SJCRH30 (cell line): ENCODE data around the gene NACAD. TPM values are rescaled to one million over a fixed set of nuclear protein-coding genes. Genes with fewer than 3 reads are reported as not detected.

Source experiments
- DNase-seq, 2 experiments: peaks; one replicate each; pipeline ENCODE4 v3.0.0-alpha.2; 2015 to 2020
- H3K27ac ChIP-seq: fragments of 250-450 bp; sonication (Bioruptor Pico); 2 replicates; pipeline ENCODE4 v1.5.1; 2020; ENCODE audit warnings: mild to moderate bottlenecking, moderate library complexity
- H3K27me3 ChIP-seq: fragments of 250-450 bp; sonication (Bioruptor Pico); 2 replicates; pipeline ENCODE4 v1.5.1; 2020; ENCODE audit warnings: mild to moderate bottlenecking, moderate library complexity
- H3K36me3 ChIP-seq: fragments of 250-450 bp; sonication (Bioruptor Pico); 2 replicates; pipeline ENCODE4 v1.5.1; 2020; ENCODE audit warnings: mild to moderate bottlenecking, moderate library complexity
- H3K4me1 ChIP-seq: fragments of 250-450 bp; sonication (Bioruptor Pico); 2 replicates; pipeline ENCODE4 v1.5.1; 2020; ENCODE audit warnings: mild to moderate bottlenecking, moderate library complexity
- H3K4me3 ChIP-seq: fragments of 250-450 bp; sonication (Bioruptor Pico); 2 replicates; pipeline ENCODE4 v1.5.1; 2020; ENCODE audit warnings: mild to moderate bottlenecking, moderate library complexity
- H3K9me3 ChIP-seq: fragments of 250-450 bp; sonication (Bioruptor Pico); replicated peaks from 2 replicates; pipeline ENCODE4 v1.5.1; 2020; ENCODE audit warnings: mild to moderate bottlenecking, moderate library complexity
- total RNA-seq: library from RNA; depleted of rRNA; stranded (reverse); fragments of >200 nt; shearing (Covaris generic); gene quantifications from 2 replicates; pipeline ENCODE4 v1.2.3, GENCODE V29; 2014

NACAD gene
- total RNA-seq, 1 experiment from 2014 or later: 4.8 TPM

DNA sequence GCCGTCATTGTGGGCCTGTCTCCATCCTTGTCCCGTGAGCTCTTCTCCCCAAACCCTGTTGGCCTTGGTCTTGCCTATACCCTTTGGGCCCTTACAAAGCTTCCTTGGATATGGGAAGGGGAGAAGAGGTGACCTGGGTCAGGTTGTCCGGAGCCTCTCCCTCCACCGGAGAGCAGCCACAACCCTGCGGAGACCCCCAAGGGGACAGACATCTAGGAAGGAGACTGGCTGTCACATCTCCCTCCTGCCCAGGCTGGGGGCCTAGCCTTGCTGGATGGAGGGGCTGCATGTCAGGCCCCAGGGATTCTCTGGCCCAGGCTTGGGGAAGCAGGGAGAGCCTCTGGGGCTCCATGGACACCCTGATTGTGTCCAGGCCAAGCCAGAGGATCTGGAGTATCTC lies 11.8 kb downstream of the NACAD start:
- Histone ChIP-seq H3K36me3 (peaks cover 18% of the 10 kb centered on the region), H3K9me3 (no peaks in the 10 kb centered on the region), H3K27ac (no peak overlapping the region), H3K4me1 (peaks cover 6% of the 10 kb centered on the region), H3K4me3 (no peak overlapping the region), H3K27me3 (no peaks in the 10 kb centered on the region)
- no peak for DNase-seq

DNA sequence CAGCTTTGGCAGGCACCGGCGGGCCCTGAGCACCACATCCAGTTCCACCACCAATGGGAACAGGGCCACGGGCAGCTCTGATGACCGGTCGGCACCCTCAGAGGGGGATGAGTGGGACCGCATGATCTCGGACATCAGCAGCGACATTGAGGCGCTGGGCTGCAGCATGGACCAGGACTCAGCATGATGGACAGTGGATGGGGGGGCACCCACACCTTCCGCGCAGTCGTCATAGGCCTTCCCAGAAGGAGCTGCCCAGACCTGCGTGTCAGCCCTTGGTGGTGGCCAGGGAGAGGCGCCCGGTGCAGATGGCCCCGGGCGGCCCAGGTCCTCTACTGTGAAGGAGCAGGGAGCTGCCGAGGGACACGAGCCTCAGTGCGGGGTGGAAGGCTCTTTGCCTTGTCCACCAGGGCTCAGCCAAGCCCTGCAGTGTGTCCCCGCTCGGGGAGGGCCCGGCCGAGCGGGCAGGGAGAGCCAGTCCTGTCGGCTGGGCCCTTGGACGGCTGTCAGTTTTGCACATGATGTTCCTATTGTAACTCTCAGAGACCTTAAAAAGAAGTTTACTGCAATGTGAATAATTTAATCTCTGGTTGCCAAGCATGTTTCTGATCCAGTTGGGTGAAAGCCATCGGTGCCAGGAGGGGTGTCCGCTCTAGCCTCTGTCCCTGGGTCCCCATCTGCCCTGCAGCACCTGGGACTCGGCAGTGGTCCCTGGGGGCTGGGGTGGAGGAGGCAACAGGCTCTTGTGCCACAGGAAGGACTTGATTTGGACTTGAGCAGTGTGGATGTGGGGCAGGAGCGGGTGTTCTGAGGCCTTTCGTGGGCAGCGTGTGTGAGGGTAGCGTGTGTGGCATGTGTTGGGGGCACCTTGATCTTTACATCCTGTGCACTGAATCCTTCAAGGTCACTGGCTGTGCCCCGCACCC lies 12.6 kb downstream of the NACAD start:
- peaks cover 18% of the 10 kb centered on the region for H3K36me3 ChIP-seq

DNA sequence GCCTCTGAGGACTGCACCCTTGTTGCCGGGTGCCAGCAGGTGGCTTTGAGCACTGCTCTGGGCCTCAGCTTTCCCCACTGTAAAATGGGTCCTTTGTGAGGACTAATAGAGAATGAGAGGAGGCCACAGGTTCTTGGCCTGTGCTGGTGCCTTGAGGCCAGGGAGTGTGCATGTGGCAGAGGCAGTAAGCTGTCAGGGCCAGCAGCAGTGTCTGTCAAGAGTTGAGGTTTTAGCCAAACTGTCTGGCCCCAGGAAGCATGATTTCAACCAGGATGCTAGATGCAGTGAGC lies 13.5 kb downstream of the NACAD start:
- H3K36me3 ChIP-seq: peaks cover 18% of the 10 kb centered on the region
- H3K4me3 ChIP-seq: no peak overlapping the region
- DNase-seq: no peak
- H3K27me3 ChIP-seq: no peaks in the 10 kb centered on the region
- H3K9me3 ChIP-seq: no peaks in the 10 kb centered on the region
- no peak overlapping the region for H3K27ac ChIP-seq
- peaks cover 6% of the 10 kb centered on the region for H3K4me1 ChIP-seq

More for the DNA sequence above, 12.6 kb downstream of the NACAD start:
- no peak overlapping the region for H3K4me3 ChIP-seq
- no peaks in the 10 kb centered on the region for H3K27me3 ChIP-seq
- H3K4me1 ChIP-seq: peaks cover 6% of the 10 kb centered on the region
- no peaks in the 10 kb centered on the region for H3K9me3 ChIP-seq
- no peak overlapping the region for H3K27ac ChIP-seq
- DNase-seq: no peak

DNA sequence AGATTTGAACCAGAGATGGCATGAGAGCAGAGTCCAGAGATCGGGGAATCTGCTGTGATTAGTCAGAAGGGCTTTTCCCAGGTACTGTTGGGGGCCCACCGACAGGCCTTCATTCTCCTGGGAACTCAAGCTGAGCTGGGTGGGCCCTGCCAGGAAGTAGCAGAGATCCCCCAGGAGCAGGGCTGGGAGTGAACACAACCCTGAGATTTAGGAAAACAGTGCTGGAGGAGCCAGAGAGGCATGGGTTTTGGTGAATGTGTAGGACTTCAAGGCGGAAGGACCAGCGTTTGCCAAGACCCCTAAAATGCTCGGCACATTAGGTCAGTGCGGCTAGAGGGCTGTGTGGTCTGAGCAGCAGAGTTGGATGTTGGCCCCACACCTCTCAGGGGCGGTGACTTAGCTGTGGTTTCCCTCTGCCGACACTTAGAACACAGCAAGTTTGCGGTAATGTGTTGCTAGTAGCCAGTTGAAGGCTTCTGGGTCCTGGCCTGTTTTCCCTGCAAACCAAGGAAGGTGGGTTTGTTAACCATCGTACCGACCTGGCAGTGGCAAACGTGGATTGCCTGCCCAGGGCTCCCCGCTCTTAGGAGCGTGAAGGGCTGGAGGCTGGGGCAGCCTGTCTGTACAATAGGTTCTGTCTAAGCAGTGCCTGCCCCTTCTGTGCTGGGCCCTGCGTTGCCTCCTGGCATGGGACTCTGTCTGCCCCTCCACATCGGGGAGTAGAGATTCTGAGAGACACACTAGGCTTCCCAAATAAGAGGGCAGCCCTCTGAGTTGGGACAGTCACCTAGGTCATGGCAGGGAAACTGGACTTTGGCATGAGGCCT lies 14.0 kb downstream of the NACAD start:
- no peak for DNase-seq
- H3K27ac ChIP-seq: no peak overlapping the region
- peaks cover 20% of the 10 kb centered on the region for H3K36me3 ChIP-seq
- H3K4me3 ChIP-seq: no peak overlapping the region
- H3K9me3 ChIP-seq: no peaks in the 10 kb centered on the region
- peaks cover 6% of the 10 kb centered on the region for H3K4me1 ChIP-seq
- H3K27me3 ChIP-seq: no peaks in the 10 kb centered on the region

DNA sequence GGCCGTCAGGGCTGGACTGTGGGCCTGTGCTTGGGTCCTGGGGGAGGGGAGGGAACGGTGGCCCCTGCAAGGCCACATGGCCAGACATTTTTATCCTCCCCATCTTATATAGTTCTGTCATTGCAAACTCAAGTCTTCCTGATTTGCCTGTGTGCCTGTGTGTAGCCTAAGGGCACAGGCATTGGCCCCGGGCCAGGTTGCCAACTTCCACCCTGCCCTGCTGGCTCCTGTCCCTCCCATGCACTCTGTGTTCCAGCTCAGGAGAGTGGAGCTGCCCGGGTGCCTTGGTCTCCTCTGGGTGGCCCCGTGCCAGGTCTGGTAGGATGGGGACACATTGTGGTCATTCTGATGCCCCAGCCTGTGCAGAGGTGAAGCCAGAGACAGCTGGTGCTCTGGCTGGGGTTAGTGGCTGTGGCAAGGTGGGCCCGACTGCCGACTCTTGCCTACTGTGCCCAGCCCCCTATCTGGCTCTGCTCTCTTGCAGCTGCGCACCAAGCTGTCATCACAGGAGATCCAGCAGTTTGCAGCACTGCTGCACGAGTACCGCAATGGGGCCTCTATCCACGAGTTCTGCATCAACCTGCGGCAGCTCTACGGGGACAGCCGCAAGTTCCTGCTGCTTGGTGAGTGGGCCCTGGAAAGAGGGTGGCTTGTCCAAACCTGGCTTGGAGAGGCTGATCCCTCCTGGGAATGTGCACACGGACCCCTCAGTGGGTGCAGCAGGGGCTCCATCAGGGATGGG lies 14.8 kb downstream of the NACAD start:
- Histone ChIP-seq H3K9me3 (no peaks in the 10 kb centered on the region), H3K36me3 (peaks cover 26% of the 10 kb centered on the region), H3K27me3 (no peaks in the 10 kb centered on the region), H3K27ac (no peak overlapping the region), H3K4me3 (no peak overlapping the region), H3K4me1 (peaks cover 6% of the 10 kb centered on the region)
- DNase-seq: peak; percentile 31 to 32

DNA sequence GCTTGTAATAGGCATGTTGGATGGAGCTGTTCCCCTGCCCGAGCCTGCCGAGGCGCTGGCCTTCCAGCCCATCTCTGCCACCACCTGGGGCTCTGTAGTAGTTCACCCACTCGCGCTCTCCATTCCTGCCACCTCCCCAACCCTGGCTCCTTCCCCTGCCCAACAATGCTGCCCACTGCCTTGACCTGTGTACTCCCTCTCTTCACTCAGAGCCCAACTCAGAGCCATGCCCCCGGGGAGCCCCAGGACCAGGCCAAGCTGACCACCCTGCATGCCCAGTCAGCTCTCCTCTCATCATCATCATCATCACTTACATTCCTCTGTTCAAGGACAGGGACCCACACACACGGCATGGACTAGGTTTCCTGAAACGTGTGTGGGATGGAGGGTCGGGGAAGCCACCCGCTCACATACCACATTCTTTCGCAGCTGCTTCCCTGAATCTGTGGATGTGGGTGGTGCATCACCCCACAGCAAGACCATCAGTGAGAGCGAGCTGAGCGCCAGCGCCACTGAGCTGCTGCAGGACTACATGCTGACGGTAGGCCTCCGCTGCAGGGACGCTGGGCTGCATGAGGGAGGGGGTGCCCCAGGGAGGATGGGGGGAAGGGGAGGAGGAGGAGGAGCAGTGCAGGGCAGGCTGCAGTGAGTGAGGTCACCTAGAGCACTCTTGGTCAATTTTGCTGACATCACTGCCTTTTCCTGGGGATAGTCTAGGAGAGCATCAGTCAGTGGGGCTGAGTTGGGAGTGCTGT lies 15.6 kb downstream of the NACAD start:
- no peaks in the 10 kb centered on the region for H3K27me3 ChIP-seq
- H3K4me1 ChIP-seq: peaks cover 6% of the 10 kb centered on the region
- no peaks in the 10 kb centered on the region for H3K9me3 ChIP-seq
- no peak overlapping the region for H3K27ac ChIP-seq
- H3K36me3 ChIP-seq: peaks cover 26% of the 10 kb centered on the region
- no peak overlapping the region for H3K4me3 ChIP-seq
- DNase-seq: no peak

DNA sequence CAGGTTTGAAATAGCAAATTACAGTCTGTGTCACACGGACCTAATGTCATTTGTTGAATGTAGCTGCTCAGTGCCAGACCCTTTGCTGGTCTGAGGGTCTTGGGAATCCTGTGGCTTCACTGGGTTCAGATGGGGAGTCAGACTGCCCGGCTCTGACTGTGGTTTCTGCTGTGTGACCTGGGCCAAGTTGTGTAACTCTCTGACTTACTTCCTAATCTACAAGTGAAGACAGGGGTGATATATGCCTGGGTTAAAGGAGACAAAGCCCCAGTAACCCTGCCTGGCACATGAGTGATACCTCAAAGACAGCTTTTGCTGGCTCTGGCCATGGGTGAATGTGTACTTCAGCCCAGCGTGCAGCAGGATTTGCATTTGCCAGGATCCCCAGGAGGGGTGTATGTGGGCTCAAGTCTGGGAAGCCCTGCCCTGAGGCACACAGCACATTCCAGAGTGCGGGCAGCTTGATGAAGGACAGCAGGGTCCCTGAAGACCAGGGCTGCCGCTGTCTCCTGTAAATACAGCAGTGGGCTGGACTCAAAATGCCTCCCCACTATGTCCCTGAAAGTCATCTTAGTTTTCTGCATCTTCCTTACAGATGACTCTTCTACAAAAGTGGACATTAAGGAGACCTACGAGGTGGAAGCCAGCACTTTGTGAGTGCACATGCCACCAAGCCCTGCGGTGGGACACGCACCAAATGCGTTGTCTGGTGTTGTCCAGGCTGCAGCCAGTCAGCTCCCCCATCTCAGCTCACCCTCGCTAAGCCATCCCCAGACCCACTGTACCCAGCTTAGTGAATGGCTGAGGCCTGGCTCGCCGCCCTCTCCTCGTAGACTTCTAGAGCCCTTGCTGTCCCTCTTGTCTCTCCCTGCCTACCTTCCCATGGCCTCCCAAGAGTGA lies 16.4 kb downstream of the NACAD start:
- no peak for DNase-seq
- Histone ChIP-seq H3K4me1 (peaks cover 6% of the 10 kb centered on the region), H3K36me3 (peaks cover 21% of the 10 kb centered on the region), H3K9me3 (no peaks in the 10 kb centered on the region), H3K27me3 (no peaks in the 10 kb centered on the region), H3K27ac (no peak overlapping the region), H3K4me3 (no peak overlapping the region)

DNA sequence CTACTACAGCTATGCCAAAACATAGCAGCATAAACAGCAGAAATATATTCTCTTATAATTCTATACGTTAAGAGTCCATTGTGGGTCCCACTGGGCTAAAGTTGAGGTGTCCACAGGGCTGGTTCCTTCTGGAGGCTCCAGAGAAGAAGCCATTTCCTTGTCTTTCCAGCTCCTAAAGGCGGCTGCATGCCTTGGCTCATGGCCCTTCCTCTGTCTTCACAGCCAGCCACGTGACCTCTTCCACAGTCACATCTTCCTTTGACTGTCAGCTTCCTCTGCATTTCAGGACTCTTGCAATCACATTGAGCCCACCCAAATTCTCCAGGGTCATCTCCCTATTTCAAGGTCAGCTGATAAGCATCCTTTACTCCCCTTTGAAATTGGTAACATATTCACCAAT lies 17.2 kb downstream of the NACAD start:
- Histone ChIP-seq H3K4me3 (no peak overlapping the region), H3K4me1 (peaks cover 6% of the 10 kb centered on the region), H3K9me3 (no peaks in the 10 kb centered on the region), H3K36me3 (peaks cover 16% of the 10 kb centered on the region), H3K27ac (no peak overlapping the region), H3K27me3 (no peaks in the 10 kb centered on the region)
- DNase-seq: no peak

DNA sequence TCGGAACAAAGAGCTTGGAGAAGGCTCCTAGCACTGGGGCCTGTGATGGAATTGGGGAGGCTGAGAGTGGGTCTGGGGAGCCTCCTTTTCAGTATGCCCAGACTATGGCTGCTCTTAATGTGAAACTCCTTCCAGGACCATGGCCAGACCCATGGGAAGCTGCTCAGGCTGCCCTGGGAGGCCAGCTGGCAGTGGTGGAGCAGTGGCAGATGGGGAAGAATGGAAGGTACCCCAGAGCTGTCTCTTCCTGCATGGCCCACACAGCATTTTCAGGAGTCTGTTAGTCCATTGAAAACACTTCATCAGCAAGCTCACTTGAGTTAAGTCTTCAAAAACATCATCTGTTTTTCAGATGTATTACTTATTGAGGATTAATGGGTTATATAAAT lies 18.5 kb downstream of the NACAD start:
- H3K27ac ChIP-seq: no peak overlapping the region
- peaks cover 6% of the 10 kb centered on the region for H3K4me1 ChIP-seq
- H3K27me3 ChIP-seq: no peaks in the 10 kb centered on the region
- DNase-seq: no peak
- H3K36me3 ChIP-seq: peaks cover 13% of the 10 kb centered on the region
- no peak overlapping the region for H3K4me3 ChIP-seq
- H3K9me3 ChIP-seq: no peaks in the 10 kb centered on the region

DNA sequence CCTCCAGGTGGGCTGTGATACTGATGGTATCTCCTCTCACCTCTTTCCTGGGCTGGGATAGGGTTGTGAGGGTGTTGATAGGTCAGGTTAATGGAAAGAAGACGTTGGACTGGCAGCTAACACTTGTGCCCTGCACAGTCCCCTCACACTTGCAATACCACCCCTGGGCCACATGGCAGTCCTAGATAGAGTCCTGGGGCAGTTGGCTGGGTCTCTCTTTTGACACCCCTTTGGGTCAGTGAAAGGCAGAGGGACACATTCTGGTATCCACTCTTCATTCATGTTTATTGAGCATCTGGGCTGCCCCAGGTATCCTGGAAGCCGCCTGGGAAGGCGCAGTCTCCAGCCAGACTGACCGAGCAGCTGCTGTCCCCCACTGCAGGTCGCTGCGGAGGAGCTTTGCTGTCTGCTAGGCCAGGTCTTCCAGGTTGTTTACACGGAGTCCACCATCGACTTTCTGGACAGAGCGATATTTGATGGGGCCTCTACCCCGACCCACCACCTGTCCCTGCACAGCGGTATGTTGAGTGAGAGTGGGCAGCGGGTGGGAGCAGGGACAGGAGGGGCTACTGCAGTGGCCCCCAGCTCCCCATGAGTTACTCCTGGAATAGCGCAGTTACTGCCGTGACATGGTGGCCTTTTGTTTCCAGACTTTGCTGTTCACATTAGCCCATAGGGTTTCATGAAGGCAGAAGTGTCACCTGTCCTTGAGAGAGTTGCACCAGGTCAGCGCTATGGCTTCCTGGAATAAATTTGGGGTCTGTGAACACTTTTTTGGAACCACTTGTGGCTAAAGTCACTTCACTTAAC lies 19.1 kb downstream of the NACAD start:
- Histone ChIP-seq H3K27ac (no peak overlapping the region), H3K27me3 (no peaks in the 10 kb centered on the region), H3K4me1 (peaks cover 6% of the 10 kb centered on the region), H3K4me3 (no peak overlapping the region), H3K36me3 (peaks cover 14% of the 10 kb centered on the region), H3K9me3 (no peaks in the 10 kb centered on the region)
- DNase-seq: no peak

DNA sequence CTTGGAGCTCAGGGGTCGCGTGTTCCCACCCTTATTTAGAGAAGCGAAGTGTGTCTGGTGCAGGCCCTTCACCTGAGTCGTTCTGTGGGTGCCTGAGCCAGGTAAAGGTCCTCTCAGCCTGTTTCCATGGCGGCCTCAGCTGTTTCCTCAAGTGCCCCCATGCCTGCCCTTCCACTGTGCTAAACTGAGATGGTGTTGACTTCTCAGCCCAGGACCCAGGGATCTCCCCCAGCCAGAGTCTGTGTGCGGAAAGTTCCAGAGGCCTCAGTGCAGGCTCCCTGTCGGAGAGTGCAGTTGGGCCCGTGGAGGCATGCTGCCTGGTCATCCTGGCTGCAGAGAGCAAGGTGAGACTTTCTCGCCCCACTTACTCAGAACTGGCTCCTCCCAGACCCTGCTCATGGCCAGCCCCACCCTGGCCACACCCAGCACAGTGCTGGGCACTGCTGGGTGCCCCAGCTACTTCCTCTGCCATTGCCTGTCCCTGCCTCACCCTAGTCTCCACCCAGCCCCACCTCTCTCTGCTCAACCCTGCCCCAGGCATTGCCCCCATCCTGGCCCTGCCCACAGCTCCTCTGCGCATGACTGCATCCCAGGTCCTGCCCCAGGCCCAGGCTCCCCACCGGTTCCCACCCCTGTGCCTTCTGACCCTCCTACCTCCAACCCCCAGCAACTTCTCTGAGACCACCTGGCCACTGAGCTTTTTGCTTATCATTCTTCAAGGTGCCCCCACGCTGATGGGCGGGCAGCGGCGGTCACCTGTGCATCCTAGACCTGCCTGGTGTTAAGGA lies 20.3 kb downstream of the NACAD start:
- peaks cover 23% of the 10 kb centered on the region for H3K36me3 ChIP-seq
- DNase-seq: no peak
- H3K4me3 ChIP-seq: no peak overlapping the region
- no peak overlapping the region for H3K27ac ChIP-seq
- no peaks in the 10 kb centered on the region for H3K9me3 ChIP-seq
- no peaks in the 10 kb centered on the region for H3K27me3 ChIP-seq
- H3K4me1 ChIP-seq: peaks cover 2% of the 10 kb centered on the region

DNA sequence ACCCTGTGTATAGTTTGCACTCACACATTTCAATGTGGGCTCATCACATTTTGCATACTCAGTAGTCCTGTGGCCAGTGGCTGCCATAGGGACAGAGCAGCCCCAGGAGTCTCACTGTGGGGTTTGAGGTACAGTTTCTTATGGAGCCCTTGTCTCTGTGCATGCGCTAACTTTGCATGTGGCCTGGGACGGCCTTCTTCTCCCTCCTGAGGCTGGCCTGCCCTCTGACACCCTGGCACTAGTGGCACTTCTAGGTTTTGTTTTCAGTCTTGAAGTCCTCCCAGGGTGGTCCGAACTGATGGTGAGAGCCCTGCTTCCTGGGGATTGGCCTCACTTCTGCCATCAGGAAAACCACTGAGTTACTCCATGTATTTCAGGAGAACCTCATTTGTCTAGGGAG lies 21.2 kb downstream of the NACAD start:
- Histone ChIP-seq H3K27me3 (no peaks in the 10 kb centered on the region), H3K36me3 (peaks cover 23% of the 10 kb centered on the region), H3K4me1 (no peaks in the 10 kb centered on the region), H3K9me3 (no peaks in the 10 kb centered on the region), H3K4me3 (no peak overlapping the region), H3K27ac (no peak overlapping the region)
- DNase-seq: no peak
